Mesenchymal stem cell (in vitro differentiated cells and primary cell): ENCODE results near the gene FBXW2.

Source experiments
- DNase-seq: peaks from one replicate; pipeline ENCODE4 v3.0.0-alpha.2; 2013
- H2AFZ ChIP-seq: one replicate; pipeline ENCODE4 v1.6.1; 2013; ENCODE audit warnings: low read depth, mild to moderate bottlenecking, control low read depth, inconsistent platforms, low read length, moderate library complexity
- H2AK5ac ChIP-seq: 2 replicates; pipeline ENCODE4 v1.6.1; 2013; ENCODE audit warnings: low read length, moderate library complexity, mild to moderate bottlenecking, inconsistent platforms; ENCODE audit not compliant: severe bottlenecking
- H2BK120ac ChIP-seq: one replicate; pipeline ENCODE4 v1.6.1; 2013; ENCODE audit warnings: low read depth, mild to moderate bottlenecking, inconsistent platforms, low read length, moderate library complexity
- H2BK12ac ChIP-seq, 2 experiments: one replicate each; pipeline ENCODE4 v1.6.1; 2013; ENCODE audit warnings: inconsistent platforms in 2 of 2, low read length in 2 of 2, mild to moderate bottlenecking in 2 of 2, moderate library complexity in 2 of 2, control low read depth in 1 of 2
- H2BK15ac ChIP-seq: one replicate; pipeline ENCODE4 v1.6.1; 2013; ENCODE audit warnings: mild to moderate bottlenecking, low read depth, inconsistent platforms; ENCODE audit not compliant: poor library complexity, severe bottlenecking
- H2BK5ac ChIP-seq: 2 replicates; pipeline ENCODE4 v1.6.1; 2013; ENCODE audit warnings: low read depth, mild to moderate bottlenecking, low read length, control low read depth, inconsistent platforms; ENCODE audit not compliant: poor library complexity, severe bottlenecking
- H3K14ac ChIP-seq, 2 experiments: one replicate each; pipeline ENCODE4 v1.6.1; 2013; ENCODE audit warnings: inconsistent platforms in 2 of 2, low read length in 2 of 2, control low read depth in 1 of 2, mild to moderate bottlenecking in 1 of 2, moderate library complexity in 1 of 2
- H3K18ac ChIP-seq, 2 experiments: one replicate each; pipeline ENCODE4 v1.6.1; 2013; ENCODE audit warnings: inconsistent platforms in 2 of 2, low read length in 2 of 2, control low read depth in 1 of 2, low read depth in 1 of 2, mild to moderate bottlenecking in 1 of 2
- H3K23ac ChIP-seq, 2 experiments: one replicate each; pipeline ENCODE4 v1.6.1; 2013; ENCODE audit warnings: inconsistent platforms in 2 of 2, low read length in 2 of 2, mild to moderate bottlenecking in 2 of 2, moderate library complexity in 2 of 2, control low read depth in 1 of 2
- H3K27ac ChIP-seq: 2 replicates; pipeline ENCODE4 v1.5.1; 2013; ENCODE audit warnings: mild to moderate bottlenecking, moderate library complexity, low read length, control low read depth, inconsistent platforms; ENCODE audit not compliant: poor library complexity, severe bottlenecking
- H3K27me3 ChIP-seq, 2 experiments: 2 replicates each; pipeline versions ENCODE4 v1.6.1 to v1.7.0; 2013; ENCODE audit warnings: low read length in 2 of 2, mild to moderate bottlenecking in 2 of 2, moderate library complexity in 2 of 2, control low read depth in 1 of 2, inconsistent platforms in 1 of 2; ENCODE audit not compliant: control insufficient read depth in 1 of 2, insufficient read depth in 1 of 2
- H3K36me3 ChIP-seq, 2 experiments: 2 replicates each; pipeline versions ENCODE4 v1.6.1 to v1.7.0; 2013; ENCODE audit warnings: low read length in 2 of 2, control low read depth in 1 of 2, inconsistent platforms in 1 of 2, low read depth in 1 of 2, mild to moderate bottlenecking in 1 of 2; ENCODE audit not compliant: insufficient read depth in 2 of 2, control insufficient read depth in 1 of 2
- H3K4ac ChIP-seq, 2 experiments: one replicate each; pipeline ENCODE4 v1.6.1; 2013; ENCODE audit warnings: inconsistent platforms in 2 of 2, low read length in 2 of 2, mild to moderate bottlenecking in 2 of 2, moderate library complexity in 2 of 2, control low read depth in 1 of 2, low read depth in 1 of 2
- H3K4me1 ChIP-seq: 2 replicates; pipeline ENCODE4 v1.6.1; 2013; ENCODE audit warnings: low read depth, low read length, control low read depth; ENCODE audit not compliant: control insufficient read depth, insufficient read depth
- H3K4me2 ChIP-seq: 2 replicates; pipeline ENCODE4 v1.6.1; 2013; ENCODE audit warnings: low read length, mild to moderate bottlenecking, inconsistent platforms; ENCODE audit not compliant: poor library complexity, severe bottlenecking
- H3K4me3 ChIP-seq, 2 experiments: 2 replicates each; pipeline versions ENCODE4 v1.5.1 to v1.7.0; 2013; ENCODE audit warnings: low read length in 2 of 2, mild to moderate bottlenecking in 2 of 2, control low read depth in 1 of 2, low read depth in 1 of 2; ENCODE audit not compliant: insufficient read depth in 1 of 2
- H3K79me1 ChIP-seq: replicated peaks from 2 replicates; pipeline ENCODE4 v1.6.1; 2013; ENCODE audit warnings: mild to moderate bottlenecking, control low read depth, low read length, inconsistent platforms; ENCODE audit not compliant: poor library complexity, severe bottlenecking
- H3K9ac ChIP-seq: 2 replicates; pipeline ENCODE4 v1.7.0; 2013; ENCODE audit warnings: mild to moderate bottlenecking, low read length, moderate library complexity
- H3K9me3 ChIP-seq: 2 replicates; pipeline ENCODE4 v1.7.0; 2013; ENCODE audit warnings: mild to moderate bottlenecking, low read length; ENCODE audit not compliant: control insufficient read depth
- H4K8ac ChIP-seq: one replicate; pipeline ENCODE4 v1.6.1; 2013; ENCODE audit warnings: inconsistent platforms, mild to moderate bottlenecking, low read length, moderate library complexity
- H4K91ac ChIP-seq: one replicate; pipeline ENCODE4 v1.6.1; 2013; ENCODE audit warnings: mild to moderate bottlenecking, low read length, inconsistent platforms
- WGBS: methylation state at CpG from one replicate; pipeline ENCODE4 v1.1.7; 2013; ENCODE audit warnings: mixed read lengths; 5-methylcytosine and 5-hydroxymethylcytosine counted together

Gene FBXW2

GRCh38 chr9:120777229-120777628 lies 16.0 kb downstream of the FBXW2 start:
- Histone ChIP-seq H3K4me2 (no peak overlapping the region), H4K8ac (no peak overlapping the region), H3K27ac (no peak overlapping the region), H2BK15ac (no peak overlapping the region), H2BK12ac (no peak overlapping the region), H3K4me3 (no peak overlapping the region), H4K91ac (no peak overlapping the region), H3K9ac (no peak overlapping the region), H2AK5ac (no peak overlapping the region), H3K18ac (no peak overlapping the region), H2BK120ac (no peak overlapping the region), H3K27me3 (no peaks in the 10 kb centered on the region), H3K9me3 (no peaks in the 10 kb centered on the region), H3K14ac (no peak overlapping the region), H3K4ac (no peak overlapping the region), H2BK5ac (no peak overlapping the region), H3K79me1 (peaks cover 21% of the 10 kb centered on the region), H2AFZ (no peak overlapping the region), H3K23ac (no peak overlapping the region), H3K4me1 (no peaks in the 10 kb centered on the region), H3K36me3 (peaks cover 23 to 73% of the 10 kb centered on the region in 2 experiments)
- 97% methylated on average over 5 of the region's 5 CpGs for WGBS
- no peak for DNase-seq

- no peaks in the 10 kb centered on the region for H3K27me3 ChIP-seq
- H3K4me3 ChIP-seq, result no peak overlapping the region
- H2BK12ac ChIP-seq, result no peak overlapping the region
- H3K9me3 ChIP-seq, result no peaks in the 10 kb centered on the region
- H3K14ac ChIP-seq, result no peak overlapping the region
- H3K18ac ChIP-seq, result no peak overlapping the region
- H3K4ac ChIP-seq, result no peak overlapping the region
- H3K36me3 ChIP-seq, result peaks cover 21 to 73% of the 10 kb centered on the region in 2 experiments
- no peak overlapping the region for H2BK15ac ChIP-seq
- no peak overlapping the region for H3K9ac ChIP-seq
- no peak overlapping the region for H2BK5ac ChIP-seq
- H2AK5ac ChIP-seq, result no peak overlapping the region
- WGBS, result 94% methylated on average over 1 of the region's 1 CpG
- H3K23ac ChIP-seq, result no peak overlapping the region
- H2BK120ac ChIP-seq, result no peak overlapping the region
- no peaks in the 10 kb centered on the region for H3K4me1 ChIP-seq
- DNase-seq, result no peak
- H3K4me2 ChIP-seq, result no peak overlapping the region
- H4K91ac ChIP-seq, result no peak overlapping the region
- H2AFZ ChIP-seq, result no peak overlapping the region
- no peak overlapping the region for H3K27ac ChIP-seq
- no peak overlapping the region for H4K8ac ChIP-seq
- H3K79me1 ChIP-seq, result peaks cover 19% of the 10 kb centered on the region
These were observed 16.4 kb downstream of the FBXW2 start for GRCh38 chr9:120776788-120777187.

GRCh38 chr9:120775859-120776258 lies 17.4 kb downstream of the FBXW2 start:
- H4K91ac ChIP-seq, result no peak overlapping the region
- H2BK15ac ChIP-seq, result no peak overlapping the region
- DNase-seq, result no peak
- H3K79me1 ChIP-seq, result peaks cover 19% of the 10 kb centered on the region
- H3K14ac ChIP-seq, result no peak overlapping the region
- no peak overlapping the region for H3K4me3 ChIP-seq
- no peaks in the 10 kb centered on the region for H3K9me3 ChIP-seq
- H2BK12ac ChIP-seq, result no peak overlapping the region
- no peak overlapping the region for H3K23ac ChIP-seq
- H3K27me3 ChIP-seq, result no peaks in the 10 kb centered on the region
- no peak overlapping the region for H2AFZ ChIP-seq
- H2BK5ac ChIP-seq, result no peak overlapping the region
- no peaks in the 10 kb centered on the region for H3K4me1 ChIP-seq
- no peak overlapping the region for H2AK5ac ChIP-seq
- H2BK120ac ChIP-seq, result no peak overlapping the region
- peaks cover 21 to 81% of the 10 kb centered on the region in 2 experiments for H3K36me3 ChIP-seq
- H3K9ac ChIP-seq, result no peak overlapping the region
- no peak overlapping the region for H4K8ac ChIP-seq
- no peak overlapping the region for H3K27ac ChIP-seq
- no peak overlapping the region for H3K4me2 ChIP-seq
- WGBS, result over 99% methylated on average over 3 of the region's 5 CpGs
- H3K18ac ChIP-seq, result no peak overlapping the region
- H3K4ac ChIP-seq, result no peak overlapping the region

- Histone ChIP-seq H2BK15ac (no peak overlapping the region), H3K36me3 (peaks cover 18 to 85% of the 10 kb centered on the region in 2 experiments), H3K27me3 (no peaks in the 10 kb centered on the region), H2BK120ac (no peak overlapping the region), H3K27ac (no peak overlapping the region), H3K4me1 (no peaks in the 10 kb centered on the region), H3K4me3 (no peak overlapping the region), H3K79me1 (peaks cover 21% of the 10 kb centered on the region), H2AK5ac (no peak overlapping the region), H3K9me3 (no peaks in the 10 kb centered on the region), H4K8ac (no peak overlapping the region), H3K9ac (no peak overlapping the region), H4K91ac (no peak overlapping the region), H3K14ac (no peak overlapping the region), H3K18ac (no peak overlapping the region), H2AFZ (no peak overlapping the region), H3K23ac (no peak overlapping the region), H3K4ac (no peak overlapping the region), H2BK5ac (no peak overlapping the region), H2BK12ac (no peak overlapping the region), H3K4me2 (no peak overlapping the region)
- no peak for DNase-seq
- 98% methylated on average over 4 of the region's 4 CpGs for WGBS
These were observed 18.5 kb downstream of the FBXW2 start for GRCh38 chr9:120774719-120775118.
